Measurements from ENCODE around the gene RNF14. TPM values are rescaled to one million over a fixed set of nuclear protein-coding genes. Genes with fewer than 3 reads are reported as not detected.
"Not testable (repeated sequence)": the region's sequence is repeated elsewhere in the genome, so short reads cannot be mapped to it uniquely, and the experiment has no call there.

Gene RNF14
- total and polyA plus RNA-seq, 3 donors from 2014 or later: 98.8 to 149 (median 101) TPM

- no peak overlapping the region for H3K27ac ChIP-seq
- no peaks in the 10 kb centered on the region for H3K36me3 ChIP-seq (ENCODE audit: low read depth, missing control alignments)
- intact Hi-C loops (cut with DNase I; ENCODE audit: low total_unique reads): no loop called here
- no peaks in the 10 kb centered on the region for H3K9me3 ChIP-seq
- no peak for TF ChIP-seq POLR2A (IDR thresholded peaks at IDR 0.05)
- no peak for TF ChIP-seq CTCF (IDR thresholded peaks at IDR 0.05)
- 45 to 65% methylated on average over 7 to 8 of the region's 8 CpGs for WGBS, 2 donors
- no peaks in the 10 kb centered on the region for H3K4me1 ChIP-seq
- peak overlapping the region in 1 of 2 donors; percentile 72 for H3K4me3 ChIP-seq
- no peak for DNase-seq
- no peaks in the 10 kb centered on the region for H3K27me3 ChIP-seq
Observed at GRCh38 chr5:142025637-142026036, 56.7 kb downstream of the RNF14 start.

- TF ChIP-seq POLR2A (IDR thresholded peaks at IDR 0.05) (no peak), CTCF (IDR thresholded peaks at IDR 0.05) (no peak)
- DNase-seq: no peak
- Histone ChIP-seq H3K4me1 (no peaks in the 10 kb centered on the region), H3K4me3 (no peak overlapping the region), H3K36me3 (ENCODE audit: low read depth, missing control alignments) (no peaks in the 10 kb centered on the region), H3K27ac (no peak overlapping the region), H3K9me3 (no peaks in the 10 kb centered on the region), H3K27me3 (no peaks in the 10 kb centered on the region)
- intact Hi-C loops (cut with DNase I; ENCODE audit: low total_unique reads): no loop called here
- WGBS, 2 donors: 79 to 89% methylated on average over 2 of the region's 2 CpGs
Observed at GRCh38 chr5:142032150-142032549, 63.2 kb downstream of the RNF14 start.

GRCh38 chr5:142032747-142033631, 64.1 kb downstream of the RNF14 start:
- no peaks in the 10 kb centered on the region for H3K9me3 ChIP-seq
- DNase-seq: peak; percentile 61
- H3K36me3 ChIP-seq (ENCODE audit: low read depth, missing control alignments): no peaks in the 10 kb centered on the region
- no peaks in the 10 kb centered on the region for H3K4me1 ChIP-seq
- intact Hi-C loops (cut with DNase I; ENCODE audit: low total_unique reads): no loop called here
- WGBS, 2 donors: 59 to 72% methylated on average over 19 of the region's 19 CpGs
- TF ChIP-seq CTCF (IDR thresholded peaks at IDR 0.05) (no peak), POLR2A (IDR thresholded peaks at IDR 0.05) (no peak)
- H3K27me3 ChIP-seq: no peaks in the 10 kb centered on the region
- no peak overlapping the region for H3K27ac ChIP-seq
- H3K4me3 ChIP-seq: no peak overlapping the region

- H3K9me3 ChIP-seq; H3K4me3 ChIP-seq; H3K36me3 ChIP-seq (ENCODE audit: low read depth, missing control alignments); intact Hi-C loops (cut with DNase I; ENCODE audit: low total_unique reads); H3K4me1 ChIP-seq; H3K27me3 ChIP-seq; DNase-seq; H3K27ac ChIP-seq: not testable (repeated sequence)
- 84 to 88% methylated on average over 15 of the region's 15 CpGs for WGBS, 2 donors
Observed at GRCh38 chr5:142033632-142034567, 65.0 kb downstream of the RNF14 start.

- H3K9me3 ChIP-seq: no peaks in the 10 kb centered on the region
- no peaks in the 10 kb centered on the region for H3K27me3 ChIP-seq
- TF ChIP-seq POLR2A (IDR thresholded peaks at IDR 0.05) (no peak), CTCF (IDR thresholded peaks at IDR 0.05) (no peak)
- peaks cover 8% of the 10 kb centered on the region for H3K4me1 ChIP-seq
- H3K4me3 ChIP-seq: no peak overlapping the region
- H3K36me3 ChIP-seq (ENCODE audit: low read depth, missing control alignments): no peaks in the 10 kb centered on the region
- DNase-seq: no peak
- H3K27ac ChIP-seq: no peak overlapping the region
- intact Hi-C loops (cut with DNase I; ENCODE audit: low total_unique reads): no loop called here
Observed at GRCh38 chr5:142034994-142035393, 66.1 kb downstream of the RNF14 start.
